Measurements from ENCODE around the gene ECM2. TPM values are rescaled to one million over a fixed set of nuclear protein-coding genes. Genes with fewer than 3 reads are reported as not detected.
A peak's percentile ranks its signal among the peaks of the same experiment; 100 is the strongest.

ECM2 gene
- total and polyA plus RNA-seq, 12 donors: 3.8 to 22.0 (median 8.3) TPM

DNA sequence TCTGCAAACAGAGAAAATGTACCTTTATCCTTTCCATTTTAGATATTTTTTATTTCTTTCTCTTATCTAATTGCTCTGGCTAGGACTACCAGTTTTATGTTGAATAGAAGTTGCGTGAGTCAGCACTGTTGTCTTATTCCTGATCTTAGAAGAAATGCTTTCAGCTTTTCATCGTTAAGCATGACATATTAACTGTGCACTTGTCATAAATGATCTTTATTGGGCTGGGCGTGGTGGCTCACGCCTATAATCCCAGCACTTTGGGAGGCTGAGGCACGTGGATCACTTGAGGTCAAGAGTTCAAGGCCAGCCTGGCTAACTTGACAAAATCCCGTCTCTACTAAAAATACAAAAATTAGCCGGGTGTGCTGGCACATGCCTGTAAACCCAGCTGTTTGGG is 8.2 kb upstream of the ECM2 start:
- TF ChIP-seq POLR2A (IDR thresholded peaks at IDR 0.05): no peak
- TF ChIP-seq, protein P1, sequence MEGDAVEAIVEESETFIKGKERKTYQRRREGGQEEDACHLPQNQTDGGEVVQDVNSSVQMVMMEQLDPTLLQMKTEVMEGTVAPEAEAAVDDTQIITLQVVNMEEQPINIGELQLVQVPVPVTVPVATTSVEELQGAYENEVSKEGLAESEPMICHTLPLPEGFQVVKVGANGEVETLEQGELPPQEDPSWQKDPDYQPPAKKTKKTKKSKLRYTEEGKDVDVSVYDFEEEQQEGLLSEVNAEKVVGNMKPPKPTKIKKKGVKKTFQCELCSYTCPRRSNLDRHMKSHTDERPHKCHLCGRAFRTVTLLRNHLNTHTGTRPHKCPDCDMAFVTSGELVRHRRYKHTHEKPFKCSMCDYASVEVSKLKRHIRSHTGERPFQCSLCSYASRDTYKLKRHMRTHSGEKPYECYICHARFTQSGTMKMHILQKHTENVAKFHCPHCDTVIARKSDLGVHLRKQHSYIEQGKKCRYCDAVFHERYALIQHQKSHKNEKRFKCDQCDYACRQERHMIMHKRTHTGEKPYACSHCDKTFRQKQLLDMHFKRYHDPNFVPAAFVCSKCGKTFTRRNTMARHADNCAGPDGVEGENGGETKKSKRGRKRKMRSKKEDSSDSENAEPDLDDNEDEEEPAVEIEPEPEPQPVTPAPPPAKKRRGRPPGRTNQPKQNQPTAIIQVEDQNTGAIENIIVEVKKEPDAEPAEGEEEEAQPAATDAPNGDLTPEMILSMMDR (IDR thresholded peaks at IDR 0.05): no peak
- no peak for DNase-seq
- Histone ChIP-seq H3K36me3 (replicated peaks in 1 of 2) (no peaks in the 10 kb centered on the region), H3K9me3 (replicated peaks in 1 of 3) (no peaks in the 10 kb centered on the region), H3K27me3 (no peaks in the 10 kb centered on the region), H3K27ac (no peak overlapping the region), H3K4me1 (replicated peaks in 1 of 2) (no peaks in the 10 kb centered on the region), H3K4me3 (no peak overlapping the region)
- 81 to 88% (median 84%) methylated on average over 7 of the region's 7 CpGs for WGBS, 4 donors
- intact Hi-C loops (cut with DNase I): no loop called here

GRCh38 chr9:92538541-92538940 is 2.8 kb upstream of the ECM2 start:
- peaks cover 0 to 8% of the 10 kb centered on the region in 2 donors for H3K4me1 ChIP-seq (replicated peaks in 1 of 2)
- 69 to 88% (median 84%) methylated on average over 2 of the region's 2 CpGs for WGBS, 4 donors
- H3K27me3 ChIP-seq: no peaks in the 10 kb centered on the region
- H3K27ac ChIP-seq: no peak overlapping the region
- no peak for TF ChIP-seq POLR2A (IDR thresholded peaks at IDR 0.05)
- TF ChIP-seq, protein P1 (IDR thresholded peaks at IDR 0.05): no peak
- H3K9me3 ChIP-seq (replicated peaks in 1 of 3): no peaks in the 10 kb centered on the region
- H3K36me3 ChIP-seq (replicated peaks in 1 of 2): no peaks in the 10 kb centered on the region
- intact Hi-C loops (cut with DNase I): no loop called here
- no peak for DNase-seq
- H3K4me3 ChIP-seq: no peak overlapping the region

- no peak overlapping the region for H3K27ac ChIP-seq
- H3K27me3 ChIP-seq: no peaks in the 10 kb centered on the region
- intact Hi-C loops (cut with DNase I): no loop called here
- H3K4me3 ChIP-seq: peak overlapping the region in 1 of 4 donors; percentile 37
- DNase-seq: no peak
- 29 to 64% (median 56%) methylated on average over 1 of the region's 1 CpG for WGBS, 4 donors
- no peaks in the 10 kb centered on the region for H3K36me3 ChIP-seq (replicated peaks in 1 of 2)
- TF ChIP-seq, protein P1 (IDR thresholded peaks at IDR 0.05): no peak
- TF ChIP-seq POLR2A (IDR thresholded peaks at IDR 0.05): no peak
- H3K4me1 ChIP-seq (replicated peaks in 1 of 2): peaks cover 0 to 8% of the 10 kb centered on the region in 2 donors
- peaks cover 0 to 6% (median 0%) of the 10 kb centered on the region in 3 donors for H3K9me3 ChIP-seq (replicated peaks in 1 of 3)
These were observed 1.1 kb downstream of the ECM2 start for GRCh38 chr9:92534674-92535073.

DNA sequence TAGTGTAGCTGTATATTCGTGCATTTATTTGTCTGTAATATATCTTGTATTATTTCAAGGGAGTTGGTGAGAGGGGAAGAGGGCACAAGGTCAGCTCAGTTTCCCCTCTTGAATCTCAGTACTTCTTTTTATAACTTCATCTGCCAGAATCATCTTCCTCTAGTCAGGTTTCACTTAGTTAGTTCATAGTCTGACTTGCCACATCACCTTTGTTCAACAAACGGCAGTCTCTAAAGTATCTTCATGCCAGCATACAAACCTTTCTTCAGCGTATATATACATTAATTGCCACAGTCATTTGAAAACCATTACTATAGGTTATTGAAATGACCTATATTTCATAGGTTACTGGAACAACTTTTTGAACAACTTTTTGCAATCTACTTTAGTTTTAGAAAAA is 1.6 kb downstream of the ECM2 start:
- no peak overlapping the region for H3K27ac ChIP-seq
- H3K4me1 ChIP-seq (replicated peaks in 1 of 2): peaks cover 0 to 8% of the 10 kb centered on the region in 2 donors
- peak overlapping the region in 1 of 4 donors; percentile 37 for H3K4me3 ChIP-seq
- H3K36me3 ChIP-seq (replicated peaks in 1 of 2): no peaks in the 10 kb centered on the region
- H3K27me3 ChIP-seq: no peaks in the 10 kb centered on the region
- intact Hi-C loops (cut with DNase I): no loop called here
- WGBS, 4 donors: 69 to 81% (median 75%) methylated on average over 3 of the region's 3 CpGs
- no peak for TF ChIP-seq POLR2A (IDR thresholded peaks at IDR 0.05)
- TF ChIP-seq, protein P1 (IDR thresholded peaks at IDR 0.05): no peak
- H3K9me3 ChIP-seq (replicated peaks in 1 of 3): peaks cover 0 to 6% (median 0%) of the 10 kb centered on the region in 3 donors
- no peak for DNase-seq

All from adrenal gland (tissue), 12 donors.